Measurements from ENCODE around the gene RPS8.
"Not testable (repeated sequence)": the region's sequence is repeated elsewhere in the genome, so short reads cannot be mapped to it uniquely, and the experiment has no call there.

Gene RPS8

GRCh38 chr1:44775078-44775929 lies at the start of gene RPS8:
RPS8 (plus strand) TSS chr1:44775540; CDS start chr1:44775597, 57 bp downstream.
- peak; percentile 85 for DNase-seq

GRCh38 chr1:44730741-44731512 lies 44.4 kb upstream of the RPS8 start, which contains the start of gene RNU5D-1:
RNU5D-1 (minus strand) TSS chr1:44731170.
- DNase-seq = peak; percentile 94

- no peak for DNase-seq
Measured at GRCh38 chr1:44733365-44733764, 42.0 kb upstream of the RPS8 start.

GRCh38 chr1:44733784-44734183 lies 41.6 kb upstream of the RPS8 start:
- no peak for DNase-seq

- DNase-seq = no peak
Measured at GRCh38 chr1:44735992-44736391, 39.3 kb upstream of the RPS8 start.

GRCh38 chr1:44738953-44739306 lies 36.4 kb upstream of the RPS8 start:
- not testable (repeated sequence) for DNase-seq

GRCh38 chr1:44739307-44740178 lies 35.8 kb upstream of the RPS8 start, which contains the start of gene KIF2C:
KIF2C (plus strand) TSS chr1:44739837; CDS start chr1:44739933, 96 bp downstream.
- peak; percentile 96 for DNase-seq

- no peak for DNase-seq
Measured at GRCh38 chr1:44740179-44740617, 35.1 kb upstream of the RPS8 start.

GRCh38 chr1:44743211-44743610 lies 32.1 kb upstream of the RPS8 start:
- DNase-seq = no peak

- no peak for DNase-seq
Measured at GRCh38 chr1:44747878-44748277, 27.5 kb upstream of the RPS8 start.

GRCh38 chr1:44757420-44757819 lies 17.9 kb upstream of the RPS8 start:
- no peak for DNase-seq

- no peak for DNase-seq
Measured at GRCh38 chr1:44759077-44759476, 16.3 kb upstream of the RPS8 start.

GRCh38 chr1:44760876-44761275 lies 14.5 kb upstream of the RPS8 start:
- DNase-seq = no peak

GRCh38 chr1:44766421-44766820 lies 8.9 kb upstream of the RPS8 start:
- not testable (repeated sequence) for DNase-seq

- DNase-seq = no peak
Measured at GRCh38 chr1:44775930-44776729, 790 bp downstream of the RPS8 start.

- DNase-seq = no peak
Measured at GRCh38 chr1:44776730-44777068, 1.4 kb downstream of the RPS8 start.

- no peak for DNase-seq
Measured at GRCh38 chr1:44777547-44777946, 2.2 kb downstream of the RPS8 start.

GRCh38 chr1:44777969-44778635 lies 2.8 kb downstream of the RPS8 start:
- DNase-seq = no peak

GRCh38 chr1:44778705-44779576 lies 3.6 kb downstream of the RPS8 start:
- no peak for DNase-seq

- DNase-seq = no peak
Measured at GRCh38 chr1:44780583-44781121, 5.3 kb downstream of the RPS8 start.
